SK-N-SH (cell line): Measurements from ENCODE around the gene HSPA4L. TPM values are rescaled to one million over a fixed set of nuclear protein-coding genes. Genes with fewer than 3 reads are reported as not detected.
A peak's percentile ranks its signal among the peaks of the same experiment; 100 is the strongest.

ENCODE experiments used
- CTCF ChIA-PET: fragments of 300-600, 350-600 bp; formaldehyde crosslinking; extraction: SDS; loops from one replicate; lab custom pipeline; 2021; lab: Yijun Ruan, JAX
- POLR2A ChIA-PET: fragments of 350-600 bp; sonication (Branson Sonifier 250); formaldehyde crosslinking; extraction: SDS; loops from one replicate; lab custom pipeline; 2020; ENCODE audit warnings: antibody characterized with exemption, inconsistent platforms; lab: Yijun Ruan, JAX
- DNase-seq: peaks from one replicate; pipeline ENCODE4 v3.0.0; 2012
- H2AFZ ChIP-seq: fragments of 200-600 bp; sonication (generic); 2 replicates; pipeline ENCODE4 v1.8.1; 2016; ENCODE audit warnings: antibody characterized with exemption, mild to moderate bottlenecking, low read depth
- H3F3A ChIP-seq: fragments of 200-600 bp; sonication (generic); replicated peaks from 2 replicates; pipeline ENCODE3; 2016; ENCODE audit warnings: antibody characterized with exemption, mild to moderate bottlenecking; ENCODE audit not compliant: insufficient read depth
- H3K27ac ChIP-seq, 2 experiments: fragments of 200-500 bp in 1 of 2; fragments of 200-600 bp in 1 of 2; sonication (Bioruptor generic) in 1 of 2; sonication (generic), shearing (Covaris generic) in 1 of 2; 2 replicates each; pipeline versions ENCODE4 v1.5.1 to v1.6.1; 2014 to 2016; ENCODE audit warnings: low read depth in 2 of 2, inconsistent platforms in 1 of 2, low read length in 1 of 2, mild to moderate bottlenecking in 1 of 2, mixed read lengths in 1 of 2
- H3K27me3 ChIP-seq: fragments of 200-600 bp; sonication (generic), shearing (Covaris generic); 2 replicates; pipeline ENCODE4 v1.6.1; 2016; ENCODE audit warnings: mixed run types; ENCODE audit not compliant: insufficient read depth
- H3K36me3 ChIP-seq, 2 experiments: fragments of 200-500 bp in 1 of 2; fragments of 200-600 bp in 1 of 2; sonication (Bioruptor generic) in 1 of 2; sonication (generic) in 1 of 2; replicated peaks in 1 of 2; 2 replicates each; pipeline versions ENCODE3 to v1.5.1; 2014 to 2016; ENCODE audit warnings: low read length in 1 of 2, mild to moderate bottlenecking in 1 of 2; ENCODE audit not compliant: insufficient read depth in 2 of 2, control insufficient read depth in 1 of 2
- H3K4me1 ChIP-seq, 2 experiments: fragments of 200-500 bp in 1 of 2; fragments of 200-600 bp in 1 of 2; sonication (Bioruptor generic) in 1 of 2; sonication (generic), shearing (Covaris generic) in 1 of 2; 2 replicates each; pipeline versions ENCODE4 v1.5.1 to v1.6.1; 2014 to 2016; ENCODE audit warnings: low read depth in 1 of 2, low read length in 1 of 2, mixed run types in 1 of 2; ENCODE audit not compliant: insufficient read depth in 2 of 2, control insufficient read depth in 1 of 2
- H3K4me2 ChIP-seq: fragments of 200-600 bp; sonication (generic), shearing (Covaris generic); 2 replicates; pipeline ENCODE4 v1.6.1; 2017; ENCODE audit warnings: mixed run types
- H3K4me3 ChIP-seq, 2 experiments: fragments of 200-500 bp in 1 of 2; fragments of 200-600 bp in 1 of 2; sonication (Bioruptor generic) in 1 of 2; sonication (generic), shearing (Covaris generic) in 1 of 2; 2 replicates each; pipeline versions ENCODE4 v1.5.1 to v1.8.1; 2014 to 2016; ENCODE audit warnings: low read depth in 2 of 2, inconsistent platforms in 1 of 2, low read length in 1 of 2, mild to moderate bottlenecking in 1 of 2, mixed read lengths in 1 of 2, moderate library complexity in 1 of 2
- H3K79me2 ChIP-seq: fragments of 200-600 bp; sonication (generic); 2 replicates; pipeline ENCODE4 v1.8.1; 2017; ENCODE audit warnings: mild to moderate bottlenecking; ENCODE audit not compliant: insufficient read depth
- H3K9ac ChIP-seq: fragments of 200-600 bp; sonication (generic); 2 replicates; pipeline ENCODE4 v1.6.1; 2017; ENCODE audit warnings: mixed run types
- H3K9me2 ChIP-seq: fragments of 200-600 bp; sonication (generic); 2 replicates; pipeline ENCODE4 v1.6.1; 2017; ENCODE audit warnings: mixed run types
- H3K9me3 ChIP-seq: fragments of 200-600 bp; sonication (generic); 2 replicates; pipeline ENCODE4 v1.6.1; 2017; ENCODE audit warnings: mixed run types, mild to moderate bottlenecking, moderate library complexity
- H4K20me1 ChIP-seq: fragments of 200-600 bp; sonication (generic); 2 replicates; pipeline ENCODE4 v1.6.1; 2017; ENCODE audit warnings: mild to moderate bottlenecking, mixed run types; ENCODE audit not compliant: insufficient read depth
- ELF1 ChIP-seq: IDR thresholded peaks from 2 replicates; pipeline ENCODE4 v1.4.0; 2012
- EP300 ChIP-seq, 2 experiments: IDR thresholded peaks; 2 replicates each; pipeline versions ENCODE4 v1.4.0 to v1.6.1; 2012; ENCODE audit warnings: borderline replicate concordance in 1 of 2, low read depth in 1 of 2, low read length in 1 of 2
- FOSL2 ChIP-seq: IDR thresholded peaks from 2 replicates; pipeline ENCODE4 v1.4.0; 2012; ENCODE audit warnings: low read depth, mild to moderate bottlenecking, moderate library complexity, borderline replicate concordance
- FOXJ3 ChIP-seq: sonication (generic); formaldehyde crosslinking; IDR thresholded peaks from 2 replicates; pipeline ENCODE4 v1.5.1; 2020; ENCODE audit warnings: mild to moderate bottlenecking, missing genetic modification reagents
- JUND ChIP-seq: IDR thresholded peaks from 2 replicates; pipeline ENCODE4 v1.4.0; 2012
- MXI1 ChIP-seq: IDR thresholded peaks from 2 replicates; pipeline ENCODE4 v1.6.1; 2012; ENCODE audit warnings: mild to moderate bottlenecking, low read depth, low read length, improper control_type of control experiment
- NFIC ChIP-seq: IDR thresholded peaks from 2 replicates; pipeline ENCODE4 v1.4.0; 2012; ENCODE audit warnings: borderline replicate concordance
- RAD21 ChIP-seq: IDR thresholded peaks from 2 replicates; pipeline ENCODE4 v1.6.1; 2012; ENCODE audit warnings: mild to moderate bottlenecking, low read length
- RCOR1 ChIP-seq: fragments of 150-350 bp; IDR thresholded peaks from 2 replicates; pipeline ENCODE4 v1.6.1; 2017; ENCODE audit warnings: antibody characterized with exemption, low read length
- SIN3A ChIP-seq: IDR thresholded peaks from 2 replicates; pipeline ENCODE4 v1.6.1; 2012; ENCODE audit warnings: low read depth, mild to moderate bottlenecking, low read length, moderate library complexity, borderline replicate concordance
- SMC3 ChIP-seq: IDR thresholded peaks from 2 replicates; pipeline ENCODE4 v1.6.1; 2012; ENCODE audit warnings: low read depth, low read length, improper control_type of control experiment
- TCF12 ChIP-seq: IDR thresholded peaks from 2 replicates; pipeline ENCODE4 v1.4.0; 2012
- WGBS: methylation state at CpG from one replicate; pipeline ENCODE4 v1.1.6; 2017; ENCODE audit warnings: low lambda C conversion rate; 5-methylcytosine and 5-hydroxymethylcytosine counted together
- polyA plus RNA-seq, 3 experiments: library from polyadenylated mRNA; depleted of rRNA; stranded (reverse); fragments of >200 nt; gene quantifications; 2 replicates each; pipeline ENCODE4 v1.2.3, GENCODE V29; 2012
- TF ChIP-seq, protein P1 (sequence below): IDR thresholded peaks from 2 replicates; pipeline ENCODE4; 2012
- TF ChIP-seq, protein P2 (sequence below): fragments of 150-350 bp; IDR thresholded peaks from 2 replicates; pipeline ENCODE4 v1.6.1; 2017; ENCODE audit warnings: antibody characterized with exemption, low read length, low read depth, borderline replicate concordance
- TF ChIP-seq, protein P3 (sequence below): fragments of 150-350 bp; IDR thresholded peaks from 2 replicates; pipeline ENCODE4 v1.6.1; 2016; ENCODE audit warnings: mild to moderate bottlenecking, low read depth, low read length

HSPA4L gene
- polyA plus RNA-seq, 1 of the 3 experiments (the other 2 are of a cell fraction) = 1.6 TPM

DNA sequence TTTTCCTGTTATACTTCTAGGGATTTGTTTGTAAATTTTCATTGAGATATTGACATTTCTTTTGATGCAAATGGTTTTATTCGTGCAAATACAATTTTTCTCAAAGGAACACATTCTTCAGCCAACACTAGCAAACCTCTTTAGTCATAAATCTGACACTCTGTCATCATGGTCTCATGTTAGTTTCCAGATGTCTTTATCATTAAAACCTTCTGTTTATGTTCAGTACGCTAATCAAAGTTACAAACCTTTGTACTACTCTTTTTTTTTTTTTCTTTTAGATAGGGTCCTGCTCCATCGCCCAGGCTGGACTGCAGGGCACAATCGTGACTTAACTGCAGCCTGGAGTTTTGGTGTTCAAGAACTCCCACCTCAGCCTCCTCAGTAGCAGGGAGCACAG, 44.8 kb upstream of the HSPA4L start:
- no peak for DNase-seq
- H3K36me3 ChIP-seq = no peaks in the 10 kb centered on the region
- no peaks in the 10 kb centered on the region for H3K79me2 ChIP-seq
- no peak overlapping the region for H2AFZ ChIP-seq
- 26% methylated on average over 4 of the region's 4 CpGs for WGBS
- no peaks in the 10 kb centered on the region for H3F3A ChIP-seq
- H3K9me2 ChIP-seq = no peaks in the 10 kb centered on the region
- H3K4me2 ChIP-seq = no peak overlapping the region
- no peak overlapping the region for H3K4me3 ChIP-seq
- TF ChIP-seq, protein P1, sequence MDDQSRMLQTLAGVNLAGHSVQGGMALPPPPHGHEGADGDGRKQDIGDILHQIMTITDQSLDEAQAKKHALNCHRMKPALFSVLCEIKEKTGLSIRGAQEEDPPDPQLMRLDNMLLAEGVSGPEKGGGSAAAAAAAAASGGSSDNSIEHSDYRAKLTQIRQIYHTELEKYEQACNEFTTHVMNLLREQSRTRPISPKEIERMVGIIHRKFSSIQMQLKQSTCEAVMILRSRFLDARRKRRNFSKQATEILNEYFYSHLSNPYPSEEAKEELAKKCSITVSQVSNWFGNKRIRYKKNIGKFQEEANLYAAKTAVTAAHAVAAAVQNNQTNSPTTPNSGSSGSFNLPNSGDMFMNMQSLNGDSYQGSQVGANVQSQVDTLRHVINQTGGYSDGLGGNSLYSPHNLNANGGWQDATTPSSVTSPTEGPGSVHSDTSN = 0 out of 2 replicates have a peak, but pooled peaks have one; percentile 53
- TF ChIP-seq TCF12 (peak; percentile 75), FOXJ3 (CRISPR knock-in tag) (no peak)
- H3K4me1 ChIP-seq = no peaks in the 10 kb centered on the region
- CTCF ChIA-PET = interaction anchor here (3.7 kb wide), 1 partner anchor 133 kb away, joined by 18 read pairs; no protein-coding TSS in a partner anchor
- H4K20me1 ChIP-seq = no peaks in the 10 kb centered on the region
- no peak overlapping the region for H3K27ac ChIP-seq
- no peaks in the 10 kb centered on the region for H3K9me3 ChIP-seq
- H3K9ac ChIP-seq = no peak overlapping the region
- POLR2A ChIA-PET = no interaction called here
- H3K27me3 ChIP-seq = no peaks in the 10 kb centered on the region

DNA sequence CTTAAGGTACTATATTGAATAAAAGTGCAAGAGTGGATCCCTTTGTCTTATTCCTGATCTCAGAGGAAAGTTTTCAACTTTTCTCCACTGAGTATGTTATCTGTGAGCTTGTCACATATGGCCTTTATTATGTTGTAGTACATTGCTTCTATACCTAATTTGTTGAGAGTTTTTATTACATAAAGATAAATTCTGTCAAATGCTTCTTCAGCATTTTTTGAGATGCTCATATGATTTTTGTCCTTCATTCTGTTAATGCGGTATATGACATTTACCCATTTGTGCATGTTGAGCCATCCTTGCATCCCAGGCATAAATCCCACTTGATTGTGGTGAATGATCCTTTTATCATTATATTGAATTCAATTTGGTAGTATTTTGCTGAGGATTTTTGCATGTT, 40.9 kb upstream of the HSPA4L start:
- ChIA-PET POLR2A (no interaction called here), CTCF (interaction anchor here (4.0 kb wide), 1 partner anchor 9 kb away, joined by 28 read pairs; no protein-coding TSS in a partner anchor)
- Histone ChIP-seq H2AFZ (no peak overlapping the region), H3K9me2 (no peaks in the 10 kb centered on the region), H3K4me3 (no peak overlapping the region), H3K36me3 (no peaks in the 10 kb centered on the region), H3K9ac (no peak overlapping the region), H3K4me2 (no peak overlapping the region), H3K27ac (no peak overlapping the region), H4K20me1 (no peaks in the 10 kb centered on the region), H3K9me3 (no peaks in the 10 kb centered on the region), H3F3A (no peaks in the 10 kb centered on the region), H3K4me1 (no peaks in the 10 kb centered on the region), H3K79me2 (no peaks in the 10 kb centered on the region), H3K27me3 (no peaks in the 10 kb centered on the region)
- no peak for DNase-seq
- no peak for TF ChIP-seq SMC3
- 95% methylated on average over 1 of the region's 1 CpG for WGBS

DNA sequence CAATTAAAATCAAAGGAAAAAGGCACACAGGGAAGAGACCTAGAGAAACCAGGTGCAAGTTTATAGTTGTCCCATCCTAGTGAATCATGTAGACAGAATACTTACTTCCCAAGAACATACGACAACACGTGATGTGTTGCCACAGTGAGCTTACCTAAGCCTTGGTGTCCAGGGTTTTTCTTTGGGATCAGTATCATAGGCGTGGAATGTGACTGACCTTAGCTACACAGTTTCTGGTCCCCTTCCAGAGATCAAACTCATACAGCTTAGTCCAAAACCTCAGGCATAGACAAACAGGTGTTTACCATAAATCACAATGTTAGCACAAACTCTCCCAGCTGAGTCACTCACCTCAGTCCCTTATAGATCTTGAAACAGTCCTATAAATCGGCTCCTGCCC, 34.2 kb upstream of the HSPA4L start:
- no peaks in the 10 kb centered on the region for H3K4me1 ChIP-seq
- no peaks in the 10 kb centered on the region for H3F3A ChIP-seq
- no peak for DNase-seq
- no peaks in the 10 kb centered on the region for H3K27me3 ChIP-seq
- no peaks in the 10 kb centered on the region for H3K79me2 ChIP-seq
- no peaks in the 10 kb centered on the region for H4K20me1 ChIP-seq
- no peak overlapping the region for H3K4me3 ChIP-seq
- no peaks in the 10 kb centered on the region for H3K9me3 ChIP-seq
- 48% methylated on average over 4 of the region's 4 CpGs for WGBS
- TF ChIP-seq, protein P2, sequence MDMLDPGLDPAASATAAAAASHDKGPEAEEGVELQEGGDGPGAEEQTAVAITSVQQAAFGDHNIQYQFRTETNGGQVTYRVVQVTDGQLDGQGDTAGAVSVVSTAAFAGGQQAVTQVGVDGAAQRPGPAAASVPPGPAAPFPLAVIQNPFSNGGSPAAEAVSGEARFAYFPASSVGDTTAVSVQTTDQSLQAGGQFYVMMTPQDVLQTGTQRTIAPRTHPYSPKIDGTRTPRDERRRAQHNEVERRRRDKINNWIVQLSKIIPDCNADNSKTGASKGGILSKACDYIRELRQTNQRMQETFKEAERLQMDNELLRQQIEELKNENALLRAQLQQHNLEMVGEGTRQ = no peak
- no peak for TF ChIP-seq RCOR1
- no peak for TF ChIP-seq TCF12
- TF ChIP-seq NFIC = no peak
- no peak for TF ChIP-seq FOSL2
- TF ChIP-seq ELF1 = no peak
- no peak for TF ChIP-seq EP300 (IDR thresholded peaks at IDR 0.05; ENCODE audit: borderline replicate concordance in 1 of 2, low read depth in 1 of 2, low read length in 1 of 2)
- TF ChIP-seq RAD21 = no peak
- TF ChIP-seq SMC3 = no peak
- TF ChIP-seq SIN3A = no peak
- TF ChIP-seq JUND = no peak
- TF ChIP-seq, protein P3, sequence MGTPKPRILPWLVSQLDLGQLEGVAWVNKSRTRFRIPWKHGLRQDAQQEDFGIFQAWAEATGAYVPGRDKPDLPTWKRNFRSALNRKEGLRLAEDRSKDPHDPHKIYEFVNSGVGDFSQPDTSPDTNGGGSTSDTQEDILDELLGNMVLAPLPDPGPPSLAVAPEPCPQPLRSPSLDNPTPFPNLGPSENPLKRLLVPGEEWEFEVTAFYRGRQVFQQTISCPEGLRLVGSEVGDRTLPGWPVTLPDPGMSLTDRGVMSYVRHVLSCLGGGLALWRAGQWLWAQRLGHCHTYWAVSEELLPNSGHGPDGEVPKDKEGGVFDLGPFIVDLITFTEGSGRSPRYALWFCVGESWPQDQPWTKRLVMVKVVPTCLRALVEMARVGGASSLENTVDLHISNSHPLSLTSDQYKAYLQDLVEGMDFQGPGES = no peak
- no peak for TF ChIP-seq MXI1
- H3K27ac ChIP-seq = no peak overlapping the region
- H2AFZ ChIP-seq = no peak overlapping the region
- CTCF ChIA-PET = interaction anchor here (1.8 kb wide), 1 partner anchor 15 kb away, joined by 8 read pairs; no protein-coding TSS in a partner anchor
- H3K9ac ChIP-seq = no peak overlapping the region
- H3K9me2 ChIP-seq = no peaks in the 10 kb centered on the region
- no peak overlapping the region for H3K4me2 ChIP-seq
- H3K36me3 ChIP-seq = no peaks in the 10 kb centered on the region
- POLR2A ChIA-PET = no interaction called here
